ENCODE results near the gene UNC5CL.

- TF ChIP-seq NR1H2 (CRISPR knock-in tag; IDR thresholded peaks at IDR 0.05) (no peak), CREM (CRISPR knock-in tag; IDR thresholded peaks at IDR 0.05) (no peak), ZSCAN18 (CRISPR knock-in tag; IDR thresholded peaks at IDR 0.05) (no peak), CTCF (IDR thresholded peaks at IDR 0.05) (no peak), ZNF512 (CRISPR knock-in tag; IDR thresholded peaks at IDR 0.05; ENCODE audit: borderline replicate concordance) (no peak), CREB1 (CRISPR knock-in tag; IDR thresholded peaks at IDR 0.05) (no peak), USF2 (CRISPR knock-in tag; IDR thresholded peaks at IDR 0.05) (no peak)
Observed at GRCh38 chr6:41051873-41052272, 12.9 kb upstream of the UNC5CL start.

All from WTC11 (cell line).